Measurements from ENCODE around the gene NABP1. TPM values are rescaled to one million over a fixed set of nuclear protein-coding genes. Genes with fewer than 3 reads are reported as not detected.

Gene NABP1
- polyA plus RNA-seq, 2 of the 4 experiments (the other 2 are of a cell fraction) = 21.9 to 22.4 TPM

GRCh38 chr2:191670787-191671186 is 7.1 kb upstream of the NABP1 start:
- ChIA-PET POLR2A (no interaction called here), CTCF (interaction anchor here (0.5 kb wide), 1 partner anchor 472 kb away, joined by 3 read pairs; no protein-coding TSS in a partner anchor)
- Histone ChIP-seq H3K4me3 (no peak overlapping the region), H3K4me1 (no peaks in the 10 kb centered on the region), H3K4me2 (no peak overlapping the region), H3K27ac (no peak overlapping the region), H3K9me3 (no peaks in the 10 kb centered on the region)
- FAIRE-seq (no peak), ATAC-seq (no peak), DNase-seq (ENCODE audit: low read depth in 1 of 2, low spot score in 1 of 2) (no peak)
- no peak for TF ChIP-seq RCOR1 (IDR thresholded peaks at IDR 0.05; ENCODE audit: low read depth, low read length)
- TF ChIP-seq HEYL (CRISPR knock-in tag; IDR thresholded peaks at IDR 0.05) = no peak
- no peak for TF ChIP-seq USF2 (IDR thresholded peaks at IDR 0.05)
- no peak for TF ChIP-seq MAFK (IDR thresholded peaks at IDR 0.05; ENCODE audit: partially characterized antibody)
- no peak for TF ChIP-seq HES2 (IDR thresholded peaks at IDR 0.05)
- TF ChIP-seq NFE2L2 (conservative IDR thresholded peaks at IDR 0.05; ENCODE audit: low read length) = no peak
- no peak for TF ChIP-seq ZC3H11A (IDR thresholded peaks at IDR 0.05)
- TF ChIP-seq ATOH8 (CRISPR knock-in tag; IDR thresholded peaks at IDR 0.05; ENCODE audit: low read depth) = no peak

- FAIRE-seq (no peak), DNase-seq (ENCODE audit: low read depth in 1 of 2, low spot score in 1 of 2) (no peak), ATAC-seq (no peak)
- no peak overlapping the region for H3K4me2 ChIP-seq
- H3K9me3 ChIP-seq = no peaks in the 10 kb centered on the region
- H3K27ac ChIP-seq = no peak overlapping the region
- no peak for TF ChIP-seq RCOR1 (IDR thresholded peaks at IDR 0.05; ENCODE audit: low read depth, low read length)
- TF ChIP-seq NPAS2 (CRISPR knock-in tag; IDR thresholded peaks at IDR 0.05; ENCODE audit: borderline replicate concordance) = no peak
- no peak for TF ChIP-seq HOXB13 (CRISPR knock-in tag; IDR thresholded peaks at IDR 0.05; ENCODE audit: low read depth)
- no peak for TF ChIP-seq RFX5 (IDR thresholded peaks at IDR 0.05)
- no peak for TF ChIP-seq CBX8 (IDR thresholded peaks at IDR 0.05)
- TF ChIP-seq CBX2 (IDR thresholded peaks at IDR 0.05; ENCODE audit: borderline replicate concordance, low read depth) = no peak
- TF ChIP-seq MYC (IDR thresholded peaks at IDR 0.05; ENCODE audit: borderline replicate concordance, low read length) = no peak
- no peak for TF ChIP-seq RNF2 (IDR thresholded peaks at IDR 0.05; ENCODE audit: borderline replicate concordance, low read depth)
- no peak for TF ChIP-seq CTCF (IDR thresholded peaks at IDR 0.05)
- TF ChIP-seq ZNF302 (CRISPR knock-in tag; IDR thresholded peaks at IDR 0.05) = no peak
- peaks cover 23% of the 10 kb centered on the region for H3K4me1 ChIP-seq
- WGBS (ENCODE audit: missing lambda C conversion rate) = 50% methylated on average over 3 of the region's 3 CpGs
- POLR2A ChIA-PET = interaction anchor here (3.1 kb wide), 1 partner anchor 39 kb away, joined by 61 read pairs; no protein-coding TSS in a partner anchor
- CTCF ChIA-PET = interaction anchor here (0.6 to 1.9 kb wide), 6 partner anchors 9 to 109 kb away, joined by 3 to 9 read pairs (median 3); no protein-coding TSS in a partner anchor
- no peak overlapping the region for H3K4me3 ChIP-seq
Measured at GRCh38 chr2:191675807-191676721, 1.9 kb upstream of the NABP1 start.
